Fibroblast of lung (primary cell): ENCODE data around the gene RPH3AL. TPM values are rescaled to one million over a fixed set of nuclear protein-coding genes. Genes with fewer than 3 reads are reported as not detected.

ENCODE experiments used
- DNase-seq, 2 donors: peaks; one replicate each; pipeline versions ENCODE4 v3.0.0 to v3.0.0-alpha.2; 2010; ENCODE audit warnings: low read depth in 2 of 2
- H2AFZ ChIP-seq: 2 replicates; pipeline ENCODE4 v1.5.1; 2012; ENCODE audit warnings: low read length, control low read depth, inconsistent platforms
- H3K27ac ChIP-seq: 2 replicates; pipeline ENCODE4 v1.5.1; 2011; ENCODE audit warnings: low read length, control low read depth; ENCODE audit not compliant: insufficient read depth
- H3K27me3 ChIP-seq: 2 replicates; pipeline ENCODE4 v1.5.1; 2011; ENCODE audit warnings: mild to moderate bottlenecking, low read length; ENCODE audit not compliant: control insufficient read depth, insufficient read depth
- H3K36me3 ChIP-seq: 2 replicates; pipeline ENCODE4 v1.5.1; 2011; ENCODE audit warnings: low read length; ENCODE audit not compliant: control insufficient read depth, insufficient read depth
- H3K4me1 ChIP-seq: 2 replicates; pipeline ENCODE4 v1.5.1; 2011; ENCODE audit warnings: low read length; ENCODE audit not compliant: control insufficient read depth, insufficient read depth; ENCODE audit errors: extremely low read depth
- H3K4me2 ChIP-seq: 2 replicates; pipeline ENCODE4 v1.5.1; 2011; ENCODE audit warnings: low read length, control low read depth; ENCODE audit not compliant: insufficient read depth; ENCODE audit errors: extremely low read depth
- H3K4me3 ChIP-seq, 4 experiments: fragments of 200-600 bp in 1 of 4; sonication (generic) in 1 of 4; replicated peaks in 1 of 4; 2 replicates each; pipeline ENCODE4 v1.5.1; 2011 to 2016; ENCODE audit warnings: low read length in 4 of 4, low read depth in 3 of 4, mild to moderate bottlenecking in 3 of 4, control low read depth in 2 of 4, inconsistent platforms in 1 of 4, mixed read lengths in 1 of 4; ENCODE audit not compliant: insufficient read depth in 1 of 4; ENCODE audit errors: control extremely low read depth in 1 of 4
- H3K79me2 ChIP-seq: 2 replicates; pipeline ENCODE4 v1.5.1; 2012; ENCODE audit warnings: mild to moderate bottlenecking, low read length, inconsistent platforms; ENCODE audit not compliant: control insufficient read depth, insufficient read depth
- H3K9ac ChIP-seq: 2 replicates; pipeline ENCODE4 v1.5.1; 2011; ENCODE audit warnings: mild to moderate bottlenecking, low read length, control low read depth; ENCODE audit not compliant: insufficient read depth
- H3K9me3 ChIP-seq: 2 replicates; pipeline ENCODE4 v1.5.1; 2012; ENCODE audit warnings: low read depth, low read length; ENCODE audit not compliant: control insufficient read depth, insufficient read depth
- H4K20me1 ChIP-seq: 2 replicates; pipeline ENCODE4 v1.5.1; 2011; ENCODE audit warnings: low read length; ENCODE audit not compliant: control insufficient read depth, insufficient read depth; ENCODE audit errors: extremely low read depth
- EZH2 ChIP-seq: IDR thresholded peaks from 2 replicates; pipeline ENCODE4 v1.5.1; 2012; ENCODE audit warnings: low read length, control low read depth, mild to moderate bottlenecking; ENCODE audit errors: missing control alignments
- polyA plus RNA-seq, 2 donors: library from polyadenylated mRNA; depleted of rRNA in 1 of 2; stranded (reverse) in 1 of 2; unstranded in 1 of 2; fragments of >200 nt; gene quantifications; 2 replicates each; pipeline ENCODE4 v1.2.1, GENCODE V29; 2011 to 2012; ENCODE audit warnings: missing spikeins in 1 of 2
- total RNA-seq: library from RNA; depleted of rRNA; stranded (reverse); fragments of >200 nt; gene quantifications from 2 replicates; pipeline ENCODE4 v1.2.1, GENCODE V29; 2014
- TF ChIP-seq, protein P1 (sequence below), 2 donors: IDR thresholded peaks in 1 of 2; conservative IDR thresholded peaks in 1 of 2; 1 replicate in 1 of 2; 2 replicates in 1 of 2; pipeline ENCODE4 v1.5.1; 2011 to 2012; ENCODE audit warnings: low read length in 2 of 2, control low read depth in 1 of 2, inconsistent platforms in 1 of 2, low read depth in 1 of 2, mild to moderate bottlenecking in 1 of 2

The RPH3AL gene
- total and polyA plus RNA-seq, 2 donors (not counting 1 experiment from before 2014, with no cell fraction given): 0.49 to 3.0 TPM

- Histone ChIP-seq H3K27me3 (no peaks in the 10 kb centered on the region), H4K20me1 (no peaks in the 10 kb centered on the region), H3K4me1 (no peaks in the 10 kb centered on the region), H3K79me2 (no peaks in the 10 kb centered on the region), H3K27ac (no peak overlapping the region), H3K36me3 (no peaks in the 10 kb centered on the region), H3K9ac (no peak overlapping the region), H2AFZ (no peak overlapping the region), H3K4me2 (no peak overlapping the region), H3K4me3 (no peak overlapping the region), H3K9me3 (no peaks in the 10 kb centered on the region)
- TF ChIP-seq, protein P1, sequence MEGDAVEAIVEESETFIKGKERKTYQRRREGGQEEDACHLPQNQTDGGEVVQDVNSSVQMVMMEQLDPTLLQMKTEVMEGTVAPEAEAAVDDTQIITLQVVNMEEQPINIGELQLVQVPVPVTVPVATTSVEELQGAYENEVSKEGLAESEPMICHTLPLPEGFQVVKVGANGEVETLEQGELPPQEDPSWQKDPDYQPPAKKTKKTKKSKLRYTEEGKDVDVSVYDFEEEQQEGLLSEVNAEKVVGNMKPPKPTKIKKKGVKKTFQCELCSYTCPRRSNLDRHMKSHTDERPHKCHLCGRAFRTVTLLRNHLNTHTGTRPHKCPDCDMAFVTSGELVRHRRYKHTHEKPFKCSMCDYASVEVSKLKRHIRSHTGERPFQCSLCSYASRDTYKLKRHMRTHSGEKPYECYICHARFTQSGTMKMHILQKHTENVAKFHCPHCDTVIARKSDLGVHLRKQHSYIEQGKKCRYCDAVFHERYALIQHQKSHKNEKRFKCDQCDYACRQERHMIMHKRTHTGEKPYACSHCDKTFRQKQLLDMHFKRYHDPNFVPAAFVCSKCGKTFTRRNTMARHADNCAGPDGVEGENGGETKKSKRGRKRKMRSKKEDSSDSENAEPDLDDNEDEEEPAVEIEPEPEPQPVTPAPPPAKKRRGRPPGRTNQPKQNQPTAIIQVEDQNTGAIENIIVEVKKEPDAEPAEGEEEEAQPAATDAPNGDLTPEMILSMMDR (conservative IDR thresholded peaks at IDR 0.05 in 1 of 2, IDR thresholded peaks at IDR 0.05 in 1 of 2; ENCODE audit: low read depth in 1 of 2, low read length in 2 of 2): no peak
- TF ChIP-seq EZH2: no peak
- DNase-seq: no peak
These were observed 122.2 kb downstream of the RPH3AL start for GRCh38 chr17:230395-230770.

- Histone ChIP-seq H3K36me3 (no peaks in the 10 kb centered on the region), H3K9me3 (no peaks in the 10 kb centered on the region), H3K27ac (no peak overlapping the region), H3K79me2 (no peaks in the 10 kb centered on the region), H2AFZ (no peak overlapping the region), H3K4me1 (no peaks in the 10 kb centered on the region), H3K9ac (no peak overlapping the region), H3K4me2 (no peak overlapping the region), H3K4me3 (no peak overlapping the region), H3K27me3 (no peaks in the 10 kb centered on the region), H4K20me1 (no peaks in the 10 kb centered on the region)
- no peak for DNase-seq
- TF ChIP-seq, protein P1 (conservative IDR thresholded peaks at IDR 0.05 in 1 of 2, IDR thresholded peaks at IDR 0.05 in 1 of 2; ENCODE audit: low read depth in 1 of 2, low read length in 2 of 2): no peak
- no peak for TF ChIP-seq EZH2
These were observed 122.8 kb downstream of the RPH3AL start for GRCh38 chr17:229709-230394.

DNA sequence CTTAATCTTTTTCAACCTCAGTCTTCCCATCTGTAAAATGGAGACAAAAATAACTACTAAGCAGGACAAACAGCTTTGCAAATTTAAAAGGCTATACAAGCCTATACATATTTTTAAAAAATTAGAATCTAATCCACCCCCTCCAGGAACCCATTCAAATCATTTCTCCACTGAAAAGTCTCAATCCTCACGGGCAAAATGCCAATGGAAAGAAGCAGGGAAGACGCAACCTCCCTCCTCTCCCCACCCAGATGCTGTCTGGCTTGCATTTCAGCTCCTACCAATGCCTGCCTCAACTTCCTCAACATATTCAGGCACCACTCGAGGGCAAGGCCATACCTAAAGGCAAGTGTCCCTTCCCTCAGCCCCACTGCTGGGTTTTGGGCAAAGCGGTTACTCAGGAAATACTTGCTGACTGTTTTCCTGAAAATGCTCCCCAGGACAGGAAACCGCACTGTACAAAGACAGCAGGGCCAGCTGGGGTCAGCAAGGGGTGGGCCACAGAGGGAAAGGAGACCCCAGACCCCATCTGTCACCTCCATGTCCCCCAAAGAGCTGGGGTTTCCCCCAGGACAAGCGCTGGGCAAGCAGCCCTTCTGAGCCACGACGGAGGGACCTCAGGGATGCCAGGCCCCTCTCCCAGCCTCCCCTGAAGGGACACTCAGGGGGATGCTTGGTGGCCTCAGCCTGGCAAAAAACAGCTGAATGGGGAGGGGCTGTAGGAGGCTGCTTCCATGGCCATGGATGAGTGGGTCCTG, 123.5 kb downstream of the RPH3AL start:
- H3K4me2 ChIP-seq: no peak overlapping the region
- no peaks in the 10 kb centered on the region for H3K79me2 ChIP-seq
- DNase-seq: peak in 1 of 2 donors; percentile 29
- H3K4me3 ChIP-seq: no peak overlapping the region
- H3K27ac ChIP-seq: no peak overlapping the region
- no peak for TF ChIP-seq EZH2
- TF ChIP-seq, protein P1 (conservative IDR thresholded peaks at IDR 0.05 in 1 of 2, IDR thresholded peaks at IDR 0.05 in 1 of 2; ENCODE audit: low read depth in 1 of 2, low read length in 2 of 2): no peak
- H3K36me3 ChIP-seq: no peaks in the 10 kb centered on the region
- no peaks in the 10 kb centered on the region for H3K9me3 ChIP-seq
- H3K27me3 ChIP-seq: no peaks in the 10 kb centered on the region
- H2AFZ ChIP-seq: no peak overlapping the region
- H4K20me1 ChIP-seq: no peaks in the 10 kb centered on the region
- no peak overlapping the region for H3K9ac ChIP-seq
- no peaks in the 10 kb centered on the region for H3K4me1 ChIP-seq
